SK-N-SH treated with all-trans-retinoic acid at 6 μM for 48 hours (cell line): ENCODE results near the gene CDYL.

Experiments
- ATAC-seq: fragments of 200-7000 bp; cut with Tn5 transposase; 3 replicates; pipeline ENCODE4 v1.9.1; 2020; ENCODE audit warnings: mild to moderate bottlenecking, moderate library complexity
- CSDC2 ChIP-seq: fragments of 250-450 bp; sonication (Bioruptor Pico); IDR thresholded peaks from 2 replicates; pipeline ENCODE4 v1.5.0; 2020; ENCODE audit warnings: mild to moderate bottlenecking, moderate library complexity
- CSRNP3 ChIP-seq: fragments of 250-450 bp; sonication (Bioruptor Pico); IDR thresholded peaks from 2 replicates; pipeline ENCODE4 v1.5.1; 2021; ENCODE audit warnings: mild to moderate bottlenecking, moderate library complexity
- ESRRG ChIP-seq: fragments of 250-450 bp; sonication (Bioruptor Pico); IDR thresholded peaks from 2 replicates; pipeline ENCODE4 v1.6.1; 2021; ENCODE audit warnings: mild to moderate bottlenecking
- GLIS3 ChIP-seq: fragments of 250-450 bp; sonication (Bioruptor Pico); IDR thresholded peaks from 2 replicates; pipeline ENCODE4 v1.5.0; 2020; ENCODE audit warnings: mild to moderate bottlenecking, moderate library complexity
- ISL1 ChIP-seq: fragments of 250-450 bp; sonication (Bioruptor Pico); IDR thresholded peaks from 2 replicates; pipeline ENCODE4 v2.1.2; 2022; ENCODE audit warnings: mild to moderate bottlenecking, moderate library complexity
- OSR1 ChIP-seq: fragments of 250-450 bp; sonication (Bioruptor Pico); IDR thresholded peaks from 2 replicates; pipeline ENCODE4 v1.8.0; 2022; ENCODE audit warnings: moderate library complexity, mild to moderate bottlenecking, inconsistent platforms
- PPARA ChIP-seq: fragments of 250-450 bp; sonication (Bioruptor Pico); IDR thresholded peaks from 2 replicates; pipeline ENCODE4 v1.5.0; 2020; ENCODE audit warnings: mild to moderate bottlenecking, borderline replicate concordance
- RARB ChIP-seq: fragments of 250-450 bp; sonication (Bioruptor Pico); IDR thresholded peaks from 2 replicates; pipeline ENCODE4 v1.8.0; 2021; ENCODE audit warnings: mild to moderate bottlenecking, moderate library complexity
- TSHZ2 ChIP-seq: fragments of 250-450 bp; sonication (Bioruptor Pico); IDR thresholded peaks from 2 replicates; pipeline ENCODE4 v1.5.0; 2020; ENCODE audit warnings: mild to moderate bottlenecking, moderate library complexity
- ZC3H10 ChIP-seq: fragments of 250-450 bp; sonication (Bioruptor Pico); IDR thresholded peaks from 2 replicates; pipeline ENCODE4 v1.5.1; 2021; ENCODE audit warnings: mild to moderate bottlenecking, moderate library complexity
- ZFP30 ChIP-seq: fragments of 450-650 bp; formaldehyde crosslinking; IDR thresholded peaks from 2 replicates; pipeline ENCODE4 v1.5.0; 2022; ENCODE audit warnings: mild to moderate bottlenecking, moderate library complexity
- ZNF565 ChIP-seq: fragments of 450-650 bp; formaldehyde crosslinking; conservative IDR thresholded peaks from 2 replicates; pipeline ENCODE4 v1.5.0; 2020; ENCODE audit warnings: low read depth, mild to moderate bottlenecking, moderate library complexity
- ZNF70 ChIP-seq: fragments of 450-650 bp; formaldehyde crosslinking; IDR thresholded peaks from 2 replicates; pipeline ENCODE4 v1.5.0; 2020; ENCODE audit warnings: mild to moderate bottlenecking, moderate library complexity
- ZNF8 ChIP-seq: fragments of 450-650 bp; formaldehyde crosslinking; IDR thresholded peaks from 2 replicates; pipeline ENCODE4 v1.5.0; 2020; ENCODE audit warnings: mild to moderate bottlenecking, moderate library complexity
- TF ChIP-seq, protein P1 (sequence below): fragments of 250-450 bp; sonication (Bioruptor Pico); IDR thresholded peaks from 2 replicates; pipeline ENCODE4 v1.5.1; 2020; ENCODE audit warnings: low read depth, mild to moderate bottlenecking, moderate library complexity
- TF ChIP-seq, protein P2 (sequence below): fragments of 250-450 bp; sonication (Bioruptor Pico); IDR thresholded peaks from 2 replicates; pipeline ENCODE4 v1.8.0; 2020; ENCODE audit warnings: mild to moderate bottlenecking, moderate library complexity, borderline replicate concordance

The CDYL gene

DNA sequence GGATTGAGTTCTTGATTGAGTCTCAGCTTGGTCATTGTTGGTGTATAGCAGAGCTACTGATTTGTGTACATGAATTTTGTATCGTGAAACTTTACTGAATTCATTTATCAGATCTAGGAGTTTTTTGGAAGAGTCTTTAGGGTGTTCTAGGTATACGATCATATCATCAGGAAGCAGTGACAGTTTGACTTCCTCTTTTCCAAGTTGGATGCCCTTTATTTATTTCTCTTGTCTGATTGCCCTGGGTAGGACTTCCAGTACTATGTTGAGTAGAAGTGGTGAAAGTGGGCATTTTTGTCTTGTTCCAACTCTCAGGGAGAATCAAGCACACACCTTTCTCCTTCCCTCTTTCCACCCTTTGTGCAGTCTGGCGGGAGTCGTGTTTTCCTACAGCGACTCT, 201.3 kb downstream of the CDYL start:
- no peak for ATAC-seq
- TF ChIP-seq ESRRG (no peak), CSRNP3 (CRISPR knock-in tag) (no peak), ZNF8 (no peak)

DNA sequence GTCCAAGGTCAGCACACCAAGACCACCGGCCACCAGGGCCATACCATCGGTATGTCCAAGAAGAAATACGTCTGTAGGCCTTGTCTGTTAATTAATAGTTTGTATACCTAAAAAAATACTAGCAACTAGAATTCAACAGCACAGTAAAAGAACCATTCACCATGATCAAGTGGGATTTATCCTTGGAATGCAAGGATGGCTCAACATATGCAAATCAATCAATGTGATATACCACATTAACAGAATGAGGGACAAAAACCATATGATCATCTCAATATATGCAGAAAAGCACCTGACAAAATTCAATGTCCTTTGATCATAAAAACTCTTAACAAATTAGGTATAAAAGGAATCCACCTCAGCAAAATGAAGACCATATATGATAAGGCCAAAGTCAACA, 203.2 kb downstream of the CDYL start:
- no peak for ATAC-seq
- TF ChIP-seq ESRRG, result no peak
- no peak for TF ChIP-seq ZNF8
- TF ChIP-seq CSRNP3 (CRISPR knock-in tag), result no peak
- TF ChIP-seq OSR1 (CRISPR knock-in tag), result no peak
- no peak for TF ChIP-seq RARB
- TF ChIP-seq ISL1 (CRISPR knock-in tag), result no peak
- TF ChIP-seq TSHZ2, result no peak
- TF ChIP-seq GLIS3, result no peak
- TF ChIP-seq, all 23 proteins: peak for 0

- ATAC-seq, result no peak
- TF ChIP-seq RARB (no peak), PPARA (CRISPR knock-in tag) (no peak), TSHZ2 (no peak), ZNF8 (no peak), ZFP30 (no peak), CSRNP3 (CRISPR knock-in tag) (no peak), ZNF70 (no peak), OSR1 (CRISPR knock-in tag) (no peak), ZNF565 (CRISPR knock-in tag) (no peak)
These were observed 205.6 kb downstream of the CDYL start for GRCh38 chr6:4981761-4982160.

DNA sequence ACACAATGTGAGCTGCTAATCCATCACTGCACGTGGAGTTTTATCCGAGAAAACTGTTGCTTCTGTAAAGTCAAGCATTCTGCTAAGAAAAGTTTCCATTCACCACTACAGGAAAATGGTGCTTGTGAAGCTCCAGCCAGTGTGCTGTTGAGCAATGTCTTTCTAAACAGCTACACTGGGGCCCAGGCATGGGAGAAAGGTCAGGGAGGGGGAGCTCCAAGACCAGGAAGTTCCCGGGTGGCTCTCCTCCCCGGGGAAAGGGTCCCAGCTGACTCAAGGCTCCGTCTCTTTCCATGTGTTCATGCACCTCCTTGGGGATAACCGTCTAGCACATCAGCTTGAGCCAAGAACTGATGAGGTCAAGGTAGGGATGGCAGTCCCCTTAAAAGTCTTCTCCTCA, 207.1 kb downstream of the CDYL start:
- no peak for ATAC-seq
- TF ChIP-seq CSRNP3 (CRISPR knock-in tag), result no peak
- no peak for TF ChIP-seq ZNF565 (CRISPR knock-in tag)
- TF ChIP-seq GLIS3, result no peak
- TF ChIP-seq, protein P1, sequence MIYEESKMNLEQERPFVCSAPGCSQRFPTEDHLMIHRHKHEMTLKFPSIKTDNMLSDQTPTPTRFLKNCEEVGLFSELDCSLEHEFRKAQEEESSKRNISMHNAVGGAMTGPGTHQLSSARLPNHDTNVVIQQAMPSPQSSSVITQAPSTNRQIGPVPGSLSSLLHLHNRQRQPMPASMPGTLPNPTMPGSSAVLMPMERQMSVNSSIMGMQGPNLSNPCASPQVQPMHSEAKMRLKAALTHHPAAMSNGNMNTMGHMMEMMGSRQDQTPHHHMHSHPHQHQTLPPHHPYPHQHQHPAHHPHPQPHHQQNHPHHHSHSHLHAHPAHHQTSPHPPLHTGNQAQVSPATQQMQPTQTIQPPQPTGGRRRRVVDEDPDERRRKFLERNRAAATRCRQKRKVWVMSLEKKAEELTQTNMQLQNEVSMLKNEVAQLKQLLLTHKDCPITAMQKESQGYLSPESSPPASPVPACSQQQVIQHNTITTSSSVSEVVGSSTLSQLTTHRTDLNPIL (CRISPR knock-in tag), result no peak
- no peak for TF ChIP-seq RARB
- no peak for TF ChIP-seq ZC3H10 (CRISPR knock-in tag)
- TF ChIP-seq ZNF70, result no peak
- TF ChIP-seq, protein P2, sequence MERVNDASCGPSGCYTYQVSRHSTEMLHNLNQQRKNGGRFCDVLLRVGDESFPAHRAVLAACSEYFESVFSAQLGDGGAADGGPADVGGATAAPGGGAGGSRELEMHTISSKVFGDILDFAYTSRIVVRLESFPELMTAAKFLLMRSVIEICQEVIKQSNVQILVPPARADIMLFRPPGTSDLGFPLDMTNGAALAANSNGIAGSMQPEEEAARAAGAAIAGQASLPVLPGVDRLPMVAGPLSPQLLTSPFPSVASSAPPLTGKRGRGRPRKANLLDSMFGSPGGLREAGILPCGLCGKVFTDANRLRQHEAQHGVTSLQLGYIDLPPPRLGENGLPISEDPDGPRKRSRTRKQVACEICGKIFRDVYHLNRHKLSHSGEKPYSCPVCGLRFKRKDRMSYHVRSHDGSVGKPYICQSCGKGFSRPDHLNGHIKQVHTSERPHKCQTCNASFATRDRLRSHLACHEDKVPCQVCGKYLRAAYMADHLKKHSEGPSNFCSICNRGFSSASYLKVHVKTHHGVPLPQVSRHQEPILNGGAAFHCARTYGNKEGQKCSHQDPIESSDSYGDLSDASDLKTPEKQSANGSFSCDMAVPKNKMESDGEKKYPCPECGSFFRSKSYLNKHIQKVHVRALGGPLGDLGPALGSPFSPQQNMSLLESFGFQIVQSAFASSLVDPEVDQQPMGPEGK (CRISPR knock-in tag), result no peak
- no peak for TF ChIP-seq TSHZ2
- no peak for TF ChIP-seq CSDC2 (CRISPR knock-in tag)
